PC-3 (cell line): ENCODE data around the gene NTF3. TPM values are rescaled to one million over a fixed set of nuclear protein-coding genes. Genes with fewer than 3 reads are reported as not detected.

Experiments
- ATAC-seq: fragments of 200-7000 bp; cut with Tn5 transposase; 2 replicates; pipeline ENCODE4 v1.9.1; 2020; ENCODE audit warnings: mild to moderate bottlenecking, moderate library complexity
- BruUV-seq: library from RNA; stranded (reverse); fragments of 400-500 nt; replicated peaks from 2 replicates; lab custom pipeline; 2021; lab: Mats Ljungman, UMichigan
- CTCF ChIA-PET: fragments of 300-600 bp; sonication (Branson Sonifier 250); formaldehyde crosslinking; loops from one replicate; lab custom pipeline; 2022; ENCODE audit warnings: antibody characterized with exemption; lab: Charles Lee
- POLR2A ChIA-PET: fragments of 300-600 bp; sonication (Branson Sonifier 250); formaldehyde crosslinking; loops from one replicate; lab custom pipeline; 2022; ENCODE audit warnings: antibody characterized with exemption; ENCODE audit not compliant: unreplicated experiment; lab: Charles Lee
- DNase-seq: peaks from one replicate; pipeline ENCODE4 v3.0.0-alpha.2; 2015
- H2AFZ ChIP-seq: fragments of 300-600 bp; sonication (generic); 2 replicates; pipeline ENCODE4 v1.6.0; 2016; ENCODE audit warnings: antibody characterized with exemption, low read length
- H3F3A ChIP-seq: fragments of 300-600 bp; sonication (generic); one replicate; pipeline ENCODE4 v1.6.0; 2017; ENCODE audit warnings: antibody characterized with exemption, low read length, control low read depth, mild to moderate bottlenecking; ENCODE audit not compliant: unreplicated experiment
- H3K27ac ChIP-seq: fragments of 300-600 bp; sonication (generic); 2 replicates; pipeline ENCODE4 v1.5.1; 2016; ENCODE audit warnings: mild to moderate bottlenecking, low read length
- H3K27me3 ChIP-seq: fragments of 300-600 bp; sonication (generic); 2 replicates; pipeline ENCODE4 v1.6.1; 2016; ENCODE audit warnings: low read length, mixed read lengths
- H3K36me3 ChIP-seq: fragments of 300-600 bp; sonication (generic); 2 replicates; pipeline ENCODE4 v1.6.1; 2016; ENCODE audit warnings: low read depth, mixed run types, low read length, mixed read lengths
- H3K4me1 ChIP-seq: fragments of 300-600 bp; sonication (generic); 2 replicates; pipeline ENCODE4 v1.5.1; 2016; ENCODE audit warnings: low read length; ENCODE audit not compliant: insufficient read depth
- H3K4me2 ChIP-seq: fragments of 300-600 bp; sonication (generic); 2 replicates; pipeline ENCODE4 v1.6.0; 2016; ENCODE audit warnings: low read length
- H3K4me3 ChIP-seq: fragments of 300-600 bp; sonication (generic); 2 replicates; pipeline ENCODE4 v1.5.1; 2016; ENCODE audit warnings: mild to moderate bottlenecking, low read length, mixed read lengths
- H3K79me2 ChIP-seq: fragments of 300-600 bp; sonication (generic); 2 replicates; pipeline ENCODE4 v1.6.1; 2017; ENCODE audit warnings: low read length, mixed read lengths
- H3K9ac ChIP-seq: fragments of 300-600 bp; sonication (generic); 2 replicates; pipeline ENCODE4 v1.6.0; 2016; ENCODE audit warnings: mild to moderate bottlenecking, low read length
- H3K9me2 ChIP-seq: fragments of 300-600 bp; sonication (generic); replicated peaks from 2 replicates; pipeline ENCODE4 v1.6.1; 2016; ENCODE audit warnings: mixed run types, low read length, mixed read lengths
- H3K9me3 ChIP-seq: fragments of 300-600 bp; sonication (generic); 2 replicates; pipeline ENCODE4 v1.6.1; 2016; ENCODE audit warnings: low read length, mixed read lengths
- H4K20me1 ChIP-seq: fragments of 300-600 bp; sonication (generic); 2 replicates; pipeline ENCODE4 v1.6.1; 2016; ENCODE audit warnings: low read length, mixed read lengths
- CTCF ChIP-seq: fragments of 300-600 bp; sonication (generic); conservative IDR thresholded peaks from 2 replicates; pipeline ENCODE4 v1.5.1; 2017; ENCODE audit warnings: antibody characterized with exemption, low read depth, mild to moderate bottlenecking, low read length
- EZH2 ChIP-seq: fragments of 300-600 bp; sonication (generic); IDR thresholded peaks from one replicate; pipeline ENCODE4 v1.6.1; 2017; ENCODE audit warnings: antibody characterized with exemption, mild to moderate bottlenecking, low read length; ENCODE audit not compliant: unreplicated experiment
- EZH2phosphoT487 ChIP-seq: fragments of 300-600 bp; sonication (generic); IDR thresholded peaks from 2 replicates; pipeline ENCODE4 v1.6.1; 2018; ENCODE audit warnings: mild to moderate bottlenecking, antibody characterized with exemption, low read length, borderline replicate concordance
- intact Hi-C: fragments of 100-400 bp; cut with micrococcal nuclease; formaldehyde crosslinking; loops from 2 replicates; pipeline ENCODE4 v1.9.0; 2023
- total RNA-seq: library from RNA; depleted of rRNA; stranded (reverse); fragments of >200 nt; gene quantifications from 2 replicates; pipeline ENCODE4 v1.2.3, GENCODE V29; 2014

The NTF3 gene
- total RNA-seq, 1 experiment from 2014 or later: not detected

DNA sequence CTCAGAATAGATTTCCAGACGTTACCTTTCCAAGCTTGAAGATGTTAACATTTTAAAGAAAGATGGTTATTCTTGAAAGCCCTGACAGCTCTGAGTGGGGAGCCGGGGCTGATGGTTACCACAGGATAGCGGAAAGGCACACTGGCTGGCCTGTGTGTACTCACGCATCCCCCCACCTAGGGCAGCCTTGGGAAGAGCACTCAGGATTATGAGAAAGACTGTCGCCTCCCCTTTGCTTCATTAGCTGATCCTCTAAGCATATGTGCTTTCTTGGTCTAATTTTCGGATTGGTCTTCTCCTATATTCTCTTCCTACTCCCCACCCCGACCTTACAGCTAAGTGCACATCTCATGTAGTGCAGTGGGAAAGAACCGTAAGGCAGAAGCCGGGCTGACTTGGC is 20.7 kb downstream of the NTF3 start:
- no peak overlapping the region for H3K4me2 ChIP-seq
- ATAC-seq (no peak), DNase-seq (no peak)
- no peak overlapping the region for H3K4me3 ChIP-seq
- ChIA-PET CTCF (no interaction called here), POLR2A (no interaction called here)
- H3K9me3 ChIP-seq: no peaks in the 10 kb centered on the region
- no peak overlapping the region for H2AFZ ChIP-seq
- intact Hi-C loops: no loop called here
- H3K27ac ChIP-seq: no peak overlapping the region
- no peak overlapping the region for H3K9ac ChIP-seq
- peaks cover 29% of the 10 kb centered on the region for H3K27me3 ChIP-seq
- no peaks in the 10 kb centered on the region for H3K9me2 ChIP-seq
- no peaks in the 10 kb centered on the region for H3F3A ChIP-seq
- no TSS peak for BruUV-seq
- TF ChIP-seq EZH2phosphoT487 (no peak), EZH2 (no peak)
- H3K36me3 ChIP-seq: no peaks in the 10 kb centered on the region
- H3K4me1 ChIP-seq: no peaks in the 10 kb centered on the region
- H3K79me2 ChIP-seq: no peaks in the 10 kb centered on the region
- no peaks in the 10 kb centered on the region for H4K20me1 ChIP-seq

DNA sequence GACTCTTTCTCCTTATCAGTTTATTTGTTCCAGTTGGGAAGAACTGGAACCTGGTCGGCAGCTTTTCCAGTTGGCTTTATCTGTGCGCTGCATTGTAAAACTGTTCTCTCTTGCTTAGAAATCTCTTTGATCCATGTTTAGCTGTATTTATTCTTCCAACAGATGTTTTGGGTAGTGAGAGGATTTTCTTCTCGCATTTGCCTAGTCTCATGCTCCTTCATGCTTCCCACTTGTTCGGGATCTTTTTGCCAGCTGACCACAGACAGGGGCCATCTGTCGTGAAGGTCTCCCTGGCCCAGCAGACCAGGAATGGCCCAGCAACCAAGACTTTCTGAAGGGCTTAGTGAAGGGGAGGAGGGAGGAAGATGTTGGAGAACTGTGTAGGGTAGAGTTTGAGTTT is 21.6 kb downstream of the NTF3 start:
- no peak overlapping the region for H3K4me2 ChIP-seq
- H3F3A ChIP-seq: no peaks in the 10 kb centered on the region
- H4K20me1 ChIP-seq: no peaks in the 10 kb centered on the region
- H3K27ac ChIP-seq: no peak overlapping the region
- ChIA-PET CTCF (no interaction called here), POLR2A (no interaction called here)
- H2AFZ ChIP-seq: no peak overlapping the region
- TF ChIP-seq CTCF: no peak
- no peak for TF ChIP-seq EZH2
- TF ChIP-seq EZH2phosphoT487: no peak
- H3K36me3 ChIP-seq: no peaks in the 10 kb centered on the region
- DNase-seq (no peak), ATAC-seq (no peak)
- H3K4me3 ChIP-seq: no peak overlapping the region
- intact Hi-C loops: no loop called here
- no peaks in the 10 kb centered on the region for H3K4me1 ChIP-seq
- no peaks in the 10 kb centered on the region for H3K79me2 ChIP-seq
- H3K27me3 ChIP-seq: peaks cover 20% of the 10 kb centered on the region; the same call in 1 of the 2 replicates
- no TSS peak for BruUV-seq
- H3K9me3 ChIP-seq: no peaks in the 10 kb centered on the region
- no peak overlapping the region for H3K9ac ChIP-seq
- no peaks in the 10 kb centered on the region for H3K9me2 ChIP-seq

- H3K4me1 ChIP-seq: no peaks in the 10 kb centered on the region
- H3K36me3 ChIP-seq: no peaks in the 10 kb centered on the region
- CTCF ChIA-PET: no interaction called here
- no peak for ATAC-seq
- intact Hi-C loops: no loop called here
- H3K4me2 ChIP-seq: no peak overlapping the region
- TF ChIP-seq CTCF (no peak), EZH2phosphoT487 (no peak), EZH2 (no peak)
- no peak overlapping the region for H3K27ac ChIP-seq
- H3K9me3 ChIP-seq: no peaks in the 10 kb centered on the region
- H3K27me3 ChIP-seq: 0 out of 2 replicates have a peak, but pooled peaks cover 6% of the 10 kb centered on the region
- H2AFZ ChIP-seq: no peak overlapping the region
- no peak overlapping the region for H3K9ac ChIP-seq
- H3K4me3 ChIP-seq: no peak overlapping the region
- no TSS peak for BruUV-seq
- no peaks in the 10 kb centered on the region for H3K9me2 ChIP-seq
- no peak for DNase-seq
- no peaks in the 10 kb centered on the region for H3K79me2 ChIP-seq
- POLR2A ChIA-PET: no interaction called here
- H3F3A ChIP-seq: no peaks in the 10 kb centered on the region
- no peaks in the 10 kb centered on the region for H4K20me1 ChIP-seq
Observed at GRCh38 chr12:5455045-5455444, 23.1 kb downstream of the NTF3 start.
